HG02870 (cell line): Measurements from ENCODE around the gene NDUFS6.

Experiments
- ATAC-seq: cut with Tn5 transposase; IDR thresholded peaks from one replicate; pipeline ENCODE4 v1.9.1; 2021; ENCODE audit warnings: mild to moderate bottlenecking, moderate library complexity; ENCODE audit not compliant: unreplicated experiment

NDUFS6 gene

DNA sequence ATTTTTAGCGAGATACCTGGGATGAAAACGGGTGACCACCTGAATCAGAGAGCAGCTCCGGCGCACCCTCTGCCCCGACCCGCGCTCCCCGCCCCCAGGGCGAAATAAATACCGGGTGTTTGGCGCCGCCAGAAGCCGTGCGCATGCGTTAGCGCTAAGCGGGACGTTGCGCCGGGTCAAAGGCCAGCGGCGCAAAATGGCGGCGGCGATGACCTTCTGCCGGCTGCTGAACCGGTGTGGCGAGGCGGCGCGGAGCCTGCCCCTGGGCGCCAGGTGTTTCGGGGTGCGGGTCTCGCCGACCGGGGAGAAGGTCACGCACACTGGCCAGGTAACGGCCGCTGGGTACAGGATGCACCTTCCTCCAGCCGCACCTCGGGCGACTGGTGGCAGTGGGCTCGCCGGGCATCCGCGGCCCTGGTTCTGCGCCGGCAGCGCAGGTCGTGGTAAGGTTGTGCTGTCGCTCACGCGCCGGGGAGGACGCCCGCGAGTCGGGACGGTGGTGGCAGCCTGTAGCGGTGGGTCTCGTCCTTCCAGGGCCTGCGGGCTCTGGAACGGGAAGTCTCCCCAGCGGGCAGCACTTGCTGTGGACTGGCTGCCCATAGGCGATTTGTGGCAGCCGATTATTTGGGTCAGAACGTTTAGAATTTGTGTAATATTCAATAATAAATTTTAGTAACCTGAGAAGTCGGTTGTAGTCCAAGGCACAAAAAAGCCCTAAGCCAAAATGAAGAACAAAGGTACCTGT is at the start of gene NDUFS6:
Gene NDUFS6, plus strand, starts transcription at position 186 of the 745 bp plus-strand sequence. Its CDS starts 11 bp downstream, at position 197.
- ATAC-seq, result peak; percentile 51

DNA sequence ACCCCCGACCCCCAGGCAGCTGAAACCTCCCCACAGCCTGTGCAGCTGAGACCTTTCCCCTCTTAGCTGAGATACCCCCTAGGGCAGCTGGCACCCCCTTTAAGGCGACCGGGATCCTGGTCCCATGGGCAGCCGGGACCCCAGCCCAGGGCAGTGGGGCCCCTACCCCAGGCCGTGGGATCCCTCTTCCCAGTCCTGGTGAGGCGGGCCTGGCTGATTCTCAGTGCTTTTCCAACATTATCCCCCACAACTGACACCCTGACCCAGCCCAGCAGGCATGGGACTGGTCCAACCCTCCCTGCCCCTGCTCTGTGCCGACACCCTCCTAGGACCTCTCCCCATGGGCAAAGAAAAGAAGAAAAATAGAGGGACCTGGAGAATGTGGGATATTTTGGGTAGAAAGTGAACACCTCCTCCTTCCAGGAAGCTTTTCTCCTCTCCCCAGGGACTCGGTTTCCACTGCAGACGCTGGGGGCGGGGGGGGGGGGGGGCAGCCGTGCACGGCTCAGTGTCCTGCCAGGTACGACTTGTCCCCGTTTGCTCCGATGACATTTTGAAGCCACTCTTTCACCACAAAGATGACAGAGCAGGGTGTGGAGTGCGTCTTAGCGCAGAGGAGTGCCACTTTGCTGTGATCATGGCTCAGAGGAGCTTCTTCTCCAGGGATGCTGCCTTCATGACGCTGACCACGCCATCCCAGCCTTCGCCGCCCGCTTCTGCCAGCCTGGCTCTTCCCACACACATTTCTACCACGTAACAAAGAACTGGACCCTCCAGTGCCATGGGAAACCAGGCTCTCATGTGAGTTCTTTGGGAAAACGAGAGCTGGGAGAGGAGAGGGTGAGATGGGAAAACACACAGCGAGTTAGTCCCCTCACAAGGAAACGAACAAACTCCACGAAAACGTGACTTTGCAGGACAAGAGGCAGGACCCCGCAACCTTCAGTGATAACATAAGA is 49.1 kb upstream of the NDUFS6 start:
- ATAC-seq, result no peak

DNA sequence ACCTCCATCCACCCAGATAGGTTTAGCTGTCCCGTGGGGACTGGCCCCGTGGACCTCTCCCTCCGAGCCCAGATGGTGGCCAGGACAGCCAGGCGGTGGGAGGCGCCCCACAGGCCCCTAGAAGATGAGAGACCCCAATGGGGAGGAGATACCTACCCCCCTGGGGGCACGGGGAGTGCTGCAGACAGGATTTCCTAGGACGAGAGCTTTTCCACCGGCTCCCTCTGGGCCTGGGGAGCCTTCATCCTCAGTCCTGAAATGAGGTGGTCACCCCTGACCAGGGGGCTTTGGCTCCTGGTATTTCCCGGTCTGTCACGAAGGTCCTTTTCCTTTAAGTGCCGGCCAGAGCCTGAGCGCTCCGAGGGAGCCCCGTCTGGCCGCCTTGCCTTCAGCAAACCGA is 48.3 kb upstream of the NDUFS6 start:
- no peak for ATAC-seq

DNA sequence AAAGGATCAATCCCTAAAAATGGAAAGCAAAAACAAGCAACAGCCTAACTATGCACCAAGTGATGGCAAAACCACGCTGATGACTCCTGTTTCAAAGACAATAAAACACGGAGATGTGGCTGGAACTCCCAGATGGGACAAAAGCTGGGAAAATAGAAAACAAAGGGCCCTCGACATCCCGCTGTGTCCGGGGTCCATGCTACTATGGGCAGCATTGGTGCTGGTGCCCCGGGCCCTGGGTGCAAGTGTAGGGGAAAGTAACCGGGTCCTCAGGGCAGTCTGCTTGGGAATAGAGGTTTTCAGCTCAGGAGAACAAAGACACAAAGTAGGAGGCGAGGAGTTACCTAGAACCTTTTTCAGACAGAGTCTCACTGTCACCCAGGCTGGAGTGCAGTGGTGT is 47.7 kb upstream of the NDUFS6 start:
- ATAC-seq, result no peak

DNA sequence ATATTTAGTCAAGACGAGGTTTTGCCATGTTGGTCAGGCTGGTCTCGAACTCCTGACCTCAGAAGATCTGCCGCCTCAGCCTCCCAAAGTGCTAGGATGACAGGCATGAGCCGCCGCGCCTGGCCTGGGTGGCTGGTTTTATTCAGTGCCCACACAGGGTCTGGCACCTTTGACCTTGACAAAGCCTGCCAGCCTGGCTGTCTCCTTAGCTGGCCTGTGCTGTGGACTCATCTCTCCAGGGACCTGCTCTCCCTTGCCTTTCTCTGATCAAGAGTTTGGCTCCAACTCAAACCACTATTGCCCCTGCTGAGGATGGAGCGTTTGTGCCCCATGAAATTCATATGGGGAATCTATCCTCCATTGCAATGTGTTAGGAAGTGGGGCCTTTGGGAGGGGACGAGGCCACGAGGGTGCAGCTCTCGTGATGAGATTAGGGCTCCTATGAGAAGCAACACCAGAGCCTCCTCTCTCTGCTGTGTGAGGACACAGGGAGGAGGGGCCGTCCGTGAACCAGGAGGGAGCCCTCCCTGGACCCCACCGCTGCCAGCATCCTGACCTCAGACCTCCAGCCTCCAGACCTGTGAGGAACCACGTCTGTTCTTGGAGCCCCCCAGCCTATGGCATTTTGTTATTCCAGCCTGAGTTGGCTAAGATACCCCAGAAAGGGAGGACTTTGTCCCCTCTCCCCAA is 46.5 kb upstream of the NDUFS6 start:
- ATAC-seq, result no peak

DNA sequence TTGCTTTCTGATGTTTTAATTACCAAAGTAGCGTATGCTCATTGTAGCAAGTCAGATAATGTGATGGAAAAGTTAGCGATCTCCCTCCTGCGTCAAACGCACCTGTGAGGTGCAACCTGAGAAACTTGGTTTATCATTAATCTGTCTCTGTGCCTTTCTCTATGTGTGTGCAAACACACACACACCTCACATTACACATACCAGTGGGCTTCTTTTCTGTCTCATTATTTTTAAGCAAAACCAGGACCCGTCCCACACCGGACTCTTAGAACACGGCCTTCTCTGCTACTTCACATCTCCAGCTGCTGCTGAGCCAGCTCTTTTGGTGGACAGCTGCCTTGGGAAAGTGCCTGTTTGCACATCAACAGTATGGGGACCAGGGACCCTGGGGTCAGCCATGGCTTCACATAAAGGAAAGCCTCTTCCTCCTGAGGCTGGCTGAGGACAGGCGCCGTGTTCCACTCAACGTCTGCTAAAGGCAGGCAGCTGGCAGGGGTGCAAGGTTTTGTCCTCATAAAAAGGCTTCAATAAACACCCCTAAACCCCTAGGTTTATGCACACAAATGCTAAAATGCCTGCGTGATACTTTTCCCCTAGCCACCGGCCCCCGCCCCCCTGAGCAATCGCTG is 45.8 kb upstream of the NDUFS6 start:
- no peak for ATAC-seq

DNA sequence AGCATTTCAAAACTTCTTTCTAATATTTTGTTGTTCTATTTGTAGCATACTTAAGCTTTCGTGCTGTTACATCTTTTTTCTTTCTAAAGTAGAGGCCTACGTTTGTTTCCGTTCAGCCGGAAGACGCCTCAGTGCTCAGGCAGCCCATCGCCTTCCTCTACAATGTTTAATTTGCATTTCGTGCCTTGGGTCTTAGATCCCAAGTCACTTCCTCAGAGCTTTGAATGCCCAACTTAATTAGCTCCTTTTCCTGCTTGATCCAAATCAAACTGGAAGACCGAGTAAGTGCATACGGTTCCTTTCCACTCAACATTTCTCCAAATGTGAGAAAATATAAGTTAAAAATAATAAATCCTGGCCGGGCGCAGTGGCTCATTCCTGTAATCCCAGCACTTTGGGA is 44.7 kb upstream of the NDUFS6 start:
- no peak for ATAC-seq

DNA sequence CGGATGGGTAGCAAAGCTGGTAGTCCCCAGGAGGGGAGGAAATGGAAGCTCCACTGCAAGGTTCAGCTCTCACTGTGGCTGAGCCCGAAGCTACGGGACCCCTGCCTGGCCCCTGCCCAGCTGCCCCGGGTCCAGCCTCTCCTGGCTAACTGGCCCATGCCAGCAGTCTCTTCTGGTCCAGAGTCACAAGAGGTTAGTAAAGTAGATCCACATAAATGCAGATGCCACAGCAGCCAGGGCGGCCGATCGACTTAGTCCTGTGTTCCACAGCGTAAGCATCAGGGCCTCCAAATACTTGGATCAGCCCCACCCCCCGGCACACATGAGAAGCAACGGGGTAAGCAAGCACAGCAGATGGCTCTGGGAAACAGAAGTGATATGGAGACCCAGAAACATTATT is 43.7 kb upstream of the NDUFS6 start:
- no peak for ATAC-seq

DNA sequence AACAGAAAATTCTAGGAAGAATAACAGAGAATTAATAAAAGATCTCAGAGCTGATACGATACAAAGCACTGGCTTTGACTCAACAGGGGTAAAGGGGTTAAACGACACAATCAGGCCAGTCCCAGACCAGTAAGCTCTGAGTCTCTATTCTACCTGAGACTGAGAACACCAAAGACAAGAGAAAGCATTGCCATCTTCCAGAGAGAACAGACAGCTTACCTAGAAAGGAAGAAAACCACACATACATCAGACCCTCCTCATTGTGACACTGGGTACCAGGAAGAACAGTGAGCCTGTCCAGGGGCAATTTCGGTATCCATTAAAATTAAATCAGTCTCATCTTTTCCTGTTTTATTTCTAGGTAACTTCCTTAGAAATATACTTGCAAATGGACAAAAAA is 42.6 kb upstream of the NDUFS6 start:
- ATAC-seq, result no peak

DNA sequence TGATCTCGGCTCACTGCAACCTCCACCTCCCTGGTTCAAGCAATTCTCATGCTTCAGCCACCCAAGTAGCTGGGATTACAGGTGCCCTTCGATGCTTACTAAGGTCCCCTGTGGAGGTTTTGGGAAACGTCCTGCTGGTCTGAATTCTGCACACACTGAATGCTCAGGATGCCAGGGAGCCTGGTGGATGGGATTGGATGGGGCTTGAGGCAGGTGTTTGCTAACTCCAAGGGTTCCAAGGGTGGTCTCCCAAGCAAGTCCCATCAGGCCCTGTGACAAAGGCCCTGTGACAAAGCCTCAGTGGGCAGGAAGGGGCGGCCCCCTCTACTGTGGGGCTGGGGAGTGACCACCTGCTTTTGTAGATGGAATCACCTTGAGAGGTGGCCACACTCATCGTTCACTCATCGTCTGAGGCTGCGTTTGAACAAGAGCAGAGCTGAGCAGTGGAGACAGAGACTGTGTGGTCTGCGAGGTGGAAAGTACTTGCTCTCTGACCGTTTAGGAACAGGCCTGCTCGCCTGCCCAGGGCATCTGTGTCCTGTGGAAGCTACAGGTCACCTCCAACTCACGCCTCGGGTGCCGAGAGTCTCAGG is 41.7 kb upstream of the NDUFS6 start:
- no peak for ATAC-seq

DNA sequence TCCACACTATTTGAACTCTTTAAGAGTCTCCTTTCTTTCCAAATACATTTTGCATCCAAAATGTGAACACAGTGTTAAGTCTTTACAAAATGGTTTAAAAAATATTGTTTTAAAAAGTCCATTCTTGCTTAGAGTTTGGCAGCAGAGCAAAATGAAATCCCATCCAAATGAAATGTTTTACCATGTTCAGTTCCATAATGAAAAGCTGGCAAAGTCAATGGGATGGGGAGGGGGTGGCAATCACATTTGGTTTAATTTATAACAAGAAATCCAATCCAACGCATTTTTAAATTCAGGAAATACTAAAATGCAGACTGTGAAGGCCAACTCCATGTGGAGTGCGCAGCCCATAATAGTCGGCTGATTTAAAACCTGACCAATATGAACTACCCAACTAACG is 41.0 kb upstream of the NDUFS6 start:
- no peak for ATAC-seq

DNA sequence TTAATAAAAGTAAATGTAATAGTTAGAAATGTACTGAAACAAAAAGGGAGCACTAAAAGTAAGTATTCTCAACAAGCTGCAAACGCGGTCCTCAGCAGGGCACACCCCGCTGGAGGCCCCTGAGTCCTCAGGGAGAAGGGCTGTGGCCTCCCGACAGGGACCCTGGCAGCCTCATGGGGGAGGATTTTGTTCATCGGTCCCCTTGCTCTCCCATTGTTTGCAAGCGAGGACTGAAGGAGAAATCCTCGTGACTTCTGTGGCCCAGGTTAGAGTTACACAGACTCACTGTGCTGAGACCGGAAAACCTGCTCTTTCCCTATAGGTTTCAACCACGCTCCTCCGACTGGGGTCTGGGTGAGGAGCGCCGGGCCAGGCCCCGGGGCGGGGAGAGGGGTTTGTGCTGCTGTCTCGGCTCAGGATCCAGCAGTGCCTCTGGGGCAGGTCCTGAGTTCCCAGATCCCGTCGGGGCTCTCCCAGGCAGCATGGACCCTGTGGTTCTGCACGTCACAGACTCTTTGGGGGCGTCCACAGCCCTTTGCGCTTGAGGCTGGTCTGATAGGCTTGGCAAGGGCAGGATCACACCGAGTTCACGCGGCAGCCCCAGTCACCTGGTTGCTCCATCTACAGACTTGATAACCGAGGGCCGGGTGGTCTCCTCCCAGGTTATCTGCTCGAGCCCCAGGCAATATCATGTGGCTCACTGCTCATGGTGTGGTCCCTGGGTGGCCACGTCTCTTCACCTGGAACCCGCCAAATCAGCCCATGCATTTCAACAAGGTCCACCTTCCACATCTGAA is 40.4 kb upstream of the NDUFS6 start:
- no peak for ATAC-seq

DNA sequence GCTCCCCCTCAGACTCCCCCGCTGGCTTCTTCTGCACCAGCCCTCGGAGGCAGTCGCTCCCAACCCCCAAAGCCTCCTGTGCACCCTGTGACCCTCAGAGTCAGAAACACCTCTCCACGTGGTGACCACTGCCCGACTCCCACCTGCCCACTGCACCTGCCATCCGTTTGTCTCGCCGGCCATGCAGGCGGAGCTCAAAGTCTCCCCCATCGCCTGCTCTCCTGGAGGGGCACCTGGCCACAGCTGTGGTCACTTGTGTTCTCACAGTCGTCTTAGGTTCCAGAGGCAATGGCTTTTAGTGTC is 39.8 kb upstream of the NDUFS6 start:
- ATAC-seq, result no peak

DNA sequence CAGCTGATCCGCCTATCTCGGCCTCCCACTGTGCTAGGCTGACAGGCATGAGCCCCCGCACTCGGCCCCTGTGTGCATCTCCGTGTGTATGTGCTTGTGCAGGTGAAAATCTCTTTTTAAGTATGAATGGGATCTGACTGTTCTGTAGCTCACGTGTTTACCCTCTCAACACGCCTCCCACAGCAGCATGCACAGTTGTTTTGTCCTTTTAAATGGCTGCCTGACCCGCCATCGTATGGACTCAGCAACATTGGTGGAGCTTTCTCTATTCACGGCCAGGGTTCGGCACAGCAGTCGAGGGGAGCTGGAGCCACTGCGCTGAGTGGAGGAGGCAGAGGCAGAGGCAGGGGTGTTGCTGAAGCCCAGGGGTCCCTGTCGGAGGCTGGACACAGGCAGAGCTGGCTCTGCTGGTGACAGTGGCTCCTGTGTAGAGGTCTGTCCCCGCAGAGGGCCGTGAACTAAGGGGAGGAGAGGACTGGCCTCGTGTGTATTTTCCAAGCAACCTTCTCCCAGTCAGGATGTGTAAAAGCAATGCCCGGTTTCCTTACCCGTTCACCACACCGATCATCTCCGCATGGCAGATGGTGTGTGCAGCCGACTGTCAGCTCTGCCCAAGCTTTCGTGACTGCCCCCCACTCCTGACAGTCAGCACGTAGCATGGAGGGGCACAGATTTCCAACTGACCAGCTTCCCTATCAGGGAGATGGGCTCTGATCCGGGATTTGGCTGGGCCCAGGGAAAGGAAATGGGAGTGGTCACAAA is 38.9 kb upstream of the NDUFS6 start:
- ATAC-seq, result no peak

DNA sequence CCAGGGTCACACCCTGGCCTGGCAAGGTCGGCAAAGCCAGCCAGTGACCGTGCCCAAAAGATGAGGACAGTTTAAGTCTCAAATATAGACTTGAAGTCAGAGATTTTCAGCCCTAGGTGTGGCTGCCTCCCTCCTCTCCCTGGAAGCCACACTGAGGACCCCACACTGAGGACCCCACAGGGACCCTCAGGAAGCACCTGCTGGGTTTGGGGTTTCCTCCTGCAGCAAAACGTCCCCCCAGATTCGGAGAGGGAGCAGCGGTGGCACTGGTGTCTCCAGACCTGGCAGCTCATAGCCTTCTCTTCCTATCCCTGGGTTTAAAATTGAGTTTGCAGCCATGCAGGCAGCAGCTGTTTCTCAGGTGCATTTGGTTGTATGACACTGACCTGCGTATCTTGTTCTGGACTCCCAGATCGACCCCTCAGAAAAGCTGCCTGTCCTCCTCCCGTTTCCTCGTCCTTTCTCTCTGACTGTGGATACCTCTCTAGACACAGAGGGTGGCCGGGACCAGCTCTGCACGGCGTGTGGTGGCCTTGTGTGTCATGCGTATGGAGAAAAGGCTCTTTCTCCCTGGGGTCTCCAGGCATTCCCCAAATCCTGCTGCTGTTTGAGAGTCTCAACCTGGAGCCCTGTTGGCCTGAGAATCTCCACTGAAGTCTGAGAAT is 38.2 kb upstream of the NDUFS6 start:
- no peak for ATAC-seq

DNA sequence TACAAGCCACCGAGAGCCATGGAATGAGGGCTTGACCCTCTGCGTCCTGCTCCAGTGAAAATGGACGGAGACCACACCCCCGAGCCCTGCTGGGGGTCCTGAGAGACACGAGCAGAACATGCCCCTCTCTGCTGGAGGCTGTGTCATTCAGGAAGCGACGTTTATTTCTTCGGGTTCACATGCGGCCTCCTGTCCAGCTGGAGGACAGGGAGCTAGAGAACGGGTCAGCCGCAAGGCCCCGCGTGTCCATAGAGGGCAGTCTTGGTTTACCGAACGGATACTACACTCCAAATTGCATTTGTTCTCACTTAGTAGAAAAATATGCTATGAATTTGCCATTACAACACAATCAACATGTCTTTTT is 37.7 kb upstream of the NDUFS6 start:
- ATAC-seq, result no peak

DNA sequence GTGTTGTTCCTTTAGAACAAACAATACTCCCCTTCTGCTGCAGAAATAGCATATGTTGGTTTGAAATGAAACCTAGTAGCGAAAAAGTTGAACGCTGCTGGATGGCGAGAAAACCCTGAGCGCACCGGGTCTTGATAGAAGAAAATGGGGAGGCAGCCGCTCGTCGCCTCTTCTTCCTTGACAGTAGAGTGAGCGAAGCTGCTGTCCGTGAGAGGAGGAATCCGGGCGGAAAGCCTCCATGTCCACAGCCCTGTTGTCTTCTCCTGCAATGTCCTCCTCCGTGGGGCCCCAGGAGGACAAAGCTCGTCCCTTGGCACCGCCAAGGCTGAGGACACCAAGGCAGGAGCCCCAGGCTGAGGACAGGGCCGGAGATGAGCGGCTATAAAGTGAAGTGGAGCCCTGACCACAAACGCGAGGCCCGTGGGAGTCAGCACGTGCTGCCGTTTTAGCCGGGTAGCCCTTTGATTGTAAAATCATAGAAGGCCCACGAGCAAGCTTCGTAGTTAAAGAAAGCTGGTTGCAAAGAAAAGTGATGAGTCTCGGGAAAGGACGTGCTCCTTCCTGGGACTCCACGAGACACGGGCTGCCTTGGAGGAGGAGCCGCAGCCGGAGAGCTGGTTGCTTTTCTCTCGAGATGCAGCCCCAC is 37.1 kb upstream of the NDUFS6 start:
- no peak for ATAC-seq

DNA sequence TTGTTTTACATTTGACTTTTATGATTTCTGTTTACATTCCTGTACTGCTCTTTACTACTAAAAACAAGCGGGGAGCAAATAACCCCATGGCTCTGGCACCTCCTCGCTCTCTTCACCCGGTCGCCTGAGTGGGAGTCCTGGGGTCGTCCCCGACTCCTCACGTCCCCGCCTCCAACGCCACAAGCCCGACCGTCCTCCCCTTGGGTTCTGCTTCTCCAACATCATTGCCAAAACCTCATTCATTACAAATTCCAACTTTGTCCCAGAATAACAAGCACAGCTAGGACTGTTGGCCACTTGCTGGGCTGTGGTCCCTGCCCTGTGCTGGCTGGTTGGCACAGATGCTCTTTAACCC is 36.6 kb upstream of the NDUFS6 start:
- ATAC-seq, result no peak
